ENCODE measurements around the gene NDUFB6. TPM values are rescaled to one million over a fixed set of nuclear protein-coding genes. Genes with fewer than 3 reads are reported as not detected.

NDUFB6 gene
- total RNA-seq, 1 experiment from 2014 or later: 56.0 TPM

DNA sequence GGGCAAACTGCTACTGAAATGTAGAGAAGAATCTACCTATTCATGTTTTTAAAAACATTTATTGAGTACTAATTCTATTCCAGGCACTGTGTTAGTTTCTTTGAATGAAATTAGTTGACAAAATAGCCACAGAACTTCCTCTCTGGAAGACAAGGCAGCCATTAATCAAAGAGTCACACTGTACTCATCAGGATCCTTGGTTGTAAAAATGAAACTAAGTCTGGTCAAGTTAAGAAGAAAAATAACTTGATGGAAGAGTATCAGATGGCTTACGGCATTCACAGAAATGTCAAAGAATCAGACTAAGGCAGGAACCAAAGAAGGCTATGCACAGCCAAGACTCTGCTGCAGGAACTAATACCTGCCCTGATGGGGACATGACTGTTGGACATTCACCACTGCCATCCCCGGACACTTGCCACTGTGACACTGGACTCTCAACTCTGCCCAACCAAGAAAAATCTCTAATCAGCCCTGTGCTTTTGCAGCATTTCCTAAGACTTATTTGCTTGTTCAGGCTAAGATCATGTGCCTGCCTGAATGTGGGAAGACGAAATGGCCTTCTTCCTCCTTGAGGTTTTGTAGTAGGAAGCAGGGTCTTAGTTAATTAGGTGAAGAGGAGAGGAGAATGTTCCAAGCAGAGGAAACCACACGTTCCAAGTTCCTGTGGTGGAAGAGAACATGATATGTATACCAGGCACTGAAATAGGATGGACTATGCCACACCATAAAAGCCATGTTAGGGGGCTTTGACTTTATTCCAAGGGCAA lies 23.3 kb upstream of the NDUFB6 start:
- no peak overlapping the region for H3K4me3 Mint-ChIP-seq
- POLR2A ChIA-PET: no interaction called here
- peaks cover 9% of the 10 kb centered on the region for H3K9me3 Mint-ChIP-seq
- CTCF ChIA-PET: no interaction called here
- H3K27ac Mint-ChIP-seq: no peak overlapping the region
- no peaks in the 10 kb centered on the region for H3K4me1 Mint-ChIP-seq
- H3K27me3 Mint-ChIP-seq (ENCODE audit: low read depth): peaks cover 3% of the 10 kb centered on the region; the same call in 1 of the 2 replicates
- DNase-seq (ENCODE audit: low spot score) (no peak), ATAC-seq (no peak)
- TF ChIP-seq CBFB (CRISPR knock-in tag; IDR thresholded peaks at IDR 0.05; ENCODE audit: low read depth) (no peak), ZNF416 (CRISPR knock-in tag; IDR thresholded peaks at IDR 0.05) (no peak), TEAD4 (CRISPR knock-in tag; IDR thresholded peaks at IDR 0.05) (no peak), ZBTB21 (CRISPR knock-in tag; IDR thresholded peaks at IDR 0.05; ENCODE audit: borderline replicate concordance) (no peak)
- TF ChIP-seq, protein P1, sequence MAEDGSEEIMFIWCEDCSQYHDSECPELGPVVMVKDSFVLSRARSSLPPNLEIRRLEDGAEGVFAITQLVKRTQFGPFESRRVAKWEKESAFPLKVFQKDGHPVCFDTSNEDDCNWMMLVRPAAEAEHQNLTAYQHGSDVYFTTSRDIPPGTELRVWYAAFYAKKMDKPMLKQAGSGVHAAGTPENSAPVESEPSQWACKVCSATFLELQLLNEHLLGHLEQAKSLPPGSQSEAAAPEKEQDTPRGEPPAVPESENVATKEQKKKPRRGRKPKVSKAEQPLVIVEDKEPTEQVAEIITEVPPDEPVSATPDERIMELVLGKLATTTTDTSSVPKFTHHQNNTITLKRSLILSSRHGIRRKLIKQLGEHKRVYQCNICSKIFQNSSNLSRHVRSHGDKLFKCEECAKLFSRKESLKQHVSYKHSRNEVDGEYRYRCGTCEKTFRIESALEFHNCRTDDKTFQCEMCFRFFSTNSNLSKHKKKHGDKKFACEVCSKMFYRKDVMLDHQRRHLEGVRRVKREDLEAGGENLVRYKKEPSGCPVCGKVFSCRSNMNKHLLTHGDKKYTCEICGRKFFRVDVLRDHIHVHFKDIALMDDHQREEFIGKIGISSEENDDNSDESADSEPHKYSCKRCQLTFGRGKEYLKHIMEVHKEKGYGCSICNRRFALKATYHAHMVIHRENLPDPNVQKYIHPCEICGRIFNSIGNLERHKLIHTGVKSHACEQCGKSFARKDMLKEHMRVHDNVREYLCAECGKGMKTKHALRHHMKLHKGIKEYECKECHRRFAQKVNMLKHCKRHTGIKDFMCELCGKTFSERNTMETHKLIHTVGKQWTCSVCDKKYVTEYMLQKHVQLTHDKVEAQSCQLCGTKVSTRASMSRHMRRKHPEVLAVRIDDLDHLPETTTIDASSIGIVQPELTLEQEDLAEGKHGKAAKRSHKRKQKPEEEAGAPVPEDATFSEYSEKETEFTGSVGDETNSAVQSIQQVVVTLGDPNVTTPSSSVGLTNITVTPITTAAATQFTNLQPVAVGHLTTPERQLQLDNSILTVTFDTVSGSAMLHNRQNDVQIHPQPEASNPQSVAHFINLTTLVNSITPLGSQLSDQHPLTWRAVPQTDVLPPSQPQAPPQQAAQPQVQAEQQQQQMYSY (CRISPR knock-in tag; IDR thresholded peaks at IDR 0.05): no peak
- no peaks in the 10 kb centered on the region for H3K36me3 Mint-ChIP-seq

DNA sequence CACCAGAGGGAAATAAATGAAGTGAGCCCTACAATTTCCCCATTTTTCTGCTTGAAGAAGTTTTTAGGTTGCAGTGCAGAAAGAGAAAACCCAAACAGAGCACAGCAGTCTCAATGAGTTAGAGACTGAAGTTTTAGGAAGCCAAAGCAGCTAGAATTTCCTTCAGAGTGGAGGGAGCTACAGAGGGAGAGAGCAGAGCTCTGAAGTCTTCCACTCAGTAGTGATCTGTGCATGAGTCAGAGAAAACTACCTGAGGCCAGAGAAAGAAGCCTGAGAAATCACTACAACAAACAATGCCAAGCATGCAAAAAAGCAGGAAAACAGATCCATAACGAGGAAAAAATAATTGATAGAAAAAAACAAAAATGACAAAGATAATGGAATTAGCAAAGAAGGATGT lies 17.9 kb upstream of the NDUFB6 start:
- ATAC-seq (no peak), DNase-seq (ENCODE audit: low spot score) (no peak)
- ChIA-PET CTCF (interaction anchor here (1.2 kb wide), 1 partner anchor 9 kb away, joined by 4 read pairs; no protein-coding TSS in a partner anchor), POLR2A (no interaction called here)
- Mint-ChIP-seq H3K9me3 (peaks cover 4% of the 10 kb centered on the region), H3K36me3 (no peaks in the 10 kb centered on the region), H3K27ac (no peak overlapping the region), H3K4me3 (no peak overlapping the region), H3K4me1 (no peaks in the 10 kb centered on the region), H3K27me3 (ENCODE audit: low read depth) (peaks cover 4% of the 10 kb centered on the region; the same call in 1 of the 2 replicates)
- no peak for TF ChIP-seq FOXK1 (CRISPR knock-in tag; IDR thresholded peaks at IDR 0.05)
- TF ChIP-seq, protein P2, sequence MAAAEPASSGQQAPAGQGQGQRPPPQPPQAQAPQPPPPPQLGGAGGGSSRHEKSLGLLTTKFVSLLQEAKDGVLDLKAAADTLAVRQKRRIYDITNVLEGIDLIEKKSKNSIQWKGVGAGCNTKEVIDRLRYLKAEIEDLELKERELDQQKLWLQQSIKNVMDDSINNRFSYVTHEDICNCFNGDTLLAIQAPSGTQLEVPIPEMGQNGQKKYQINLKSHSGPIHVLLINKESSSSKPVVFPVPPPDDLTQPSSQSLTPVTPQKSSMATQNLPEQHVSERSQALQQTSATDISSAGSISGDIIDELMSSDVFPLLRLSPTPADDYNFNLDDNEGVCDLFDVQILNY (CRISPR knock-in tag; IDR thresholded peaks at IDR 0.05): no peak
- TF ChIP-seq, protein P3, sequence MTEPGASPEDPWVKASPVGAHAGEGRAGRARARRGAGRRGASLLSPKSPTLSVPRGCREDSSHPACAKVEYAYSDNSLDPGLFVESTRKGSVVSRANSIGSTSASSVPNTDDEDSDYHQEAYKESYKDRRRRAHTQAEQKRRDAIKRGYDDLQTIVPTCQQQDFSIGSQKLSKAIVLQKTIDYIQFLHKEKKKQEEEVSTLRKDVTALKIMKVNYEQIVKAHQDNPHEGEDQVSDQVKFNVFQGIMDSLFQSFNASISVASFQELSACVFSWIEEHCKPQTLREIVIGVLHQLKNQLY (CRISPR knock-in tag; IDR thresholded peaks at IDR 0.05): no peak
- TF ChIP-seq GTF2I (CRISPR knock-in tag; conservative IDR thresholded peaks at IDR 0.05): no peak
- TF ChIP-seq ETV6 (CRISPR knock-in tag; IDR thresholded peaks at IDR 0.05): no peak
- TF ChIP-seq MYBL2 (CRISPR knock-in tag; IDR thresholded peaks at IDR 0.05): no peak
- TF ChIP-seq, protein P4, sequence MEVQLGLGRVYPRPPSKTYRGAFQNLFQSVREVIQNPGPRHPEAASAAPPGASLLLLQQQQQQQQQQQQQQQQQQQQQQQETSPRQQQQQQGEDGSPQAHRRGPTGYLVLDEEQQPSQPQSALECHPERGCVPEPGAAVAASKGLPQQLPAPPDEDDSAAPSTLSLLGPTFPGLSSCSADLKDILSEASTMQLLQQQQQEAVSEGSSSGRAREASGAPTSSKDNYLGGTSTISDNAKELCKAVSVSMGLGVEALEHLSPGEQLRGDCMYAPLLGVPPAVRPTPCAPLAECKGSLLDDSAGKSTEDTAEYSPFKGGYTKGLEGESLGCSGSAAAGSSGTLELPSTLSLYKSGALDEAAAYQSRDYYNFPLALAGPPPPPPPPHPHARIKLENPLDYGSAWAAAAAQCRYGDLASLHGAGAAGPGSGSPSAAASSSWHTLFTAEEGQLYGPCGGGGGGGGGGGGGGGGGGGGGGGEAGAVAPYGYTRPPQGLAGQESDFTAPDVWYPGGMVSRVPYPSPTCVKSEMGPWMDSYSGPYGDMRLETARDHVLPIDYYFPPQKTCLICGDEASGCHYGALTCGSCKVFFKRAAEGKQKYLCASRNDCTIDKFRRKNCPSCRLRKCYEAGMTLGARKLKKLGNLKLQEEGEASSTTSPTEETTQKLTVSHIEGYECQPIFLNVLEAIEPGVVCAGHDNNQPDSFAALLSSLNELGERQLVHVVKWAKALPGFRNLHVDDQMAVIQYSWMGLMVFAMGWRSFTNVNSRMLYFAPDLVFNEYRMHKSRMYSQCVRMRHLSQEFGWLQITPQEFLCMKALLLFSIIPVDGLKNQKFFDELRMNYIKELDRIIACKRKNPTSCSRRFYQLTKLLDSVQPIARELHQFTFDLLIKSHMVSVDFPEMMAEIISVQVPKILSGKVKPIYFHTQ (CRISPR knock-in tag; IDR thresholded peaks at IDR 0.05): no peak
- TF ChIP-seq JAZF1 (CRISPR knock-in tag; IDR thresholded peaks at IDR 0.05): no peak
- TF ChIP-seq, protein P5, sequence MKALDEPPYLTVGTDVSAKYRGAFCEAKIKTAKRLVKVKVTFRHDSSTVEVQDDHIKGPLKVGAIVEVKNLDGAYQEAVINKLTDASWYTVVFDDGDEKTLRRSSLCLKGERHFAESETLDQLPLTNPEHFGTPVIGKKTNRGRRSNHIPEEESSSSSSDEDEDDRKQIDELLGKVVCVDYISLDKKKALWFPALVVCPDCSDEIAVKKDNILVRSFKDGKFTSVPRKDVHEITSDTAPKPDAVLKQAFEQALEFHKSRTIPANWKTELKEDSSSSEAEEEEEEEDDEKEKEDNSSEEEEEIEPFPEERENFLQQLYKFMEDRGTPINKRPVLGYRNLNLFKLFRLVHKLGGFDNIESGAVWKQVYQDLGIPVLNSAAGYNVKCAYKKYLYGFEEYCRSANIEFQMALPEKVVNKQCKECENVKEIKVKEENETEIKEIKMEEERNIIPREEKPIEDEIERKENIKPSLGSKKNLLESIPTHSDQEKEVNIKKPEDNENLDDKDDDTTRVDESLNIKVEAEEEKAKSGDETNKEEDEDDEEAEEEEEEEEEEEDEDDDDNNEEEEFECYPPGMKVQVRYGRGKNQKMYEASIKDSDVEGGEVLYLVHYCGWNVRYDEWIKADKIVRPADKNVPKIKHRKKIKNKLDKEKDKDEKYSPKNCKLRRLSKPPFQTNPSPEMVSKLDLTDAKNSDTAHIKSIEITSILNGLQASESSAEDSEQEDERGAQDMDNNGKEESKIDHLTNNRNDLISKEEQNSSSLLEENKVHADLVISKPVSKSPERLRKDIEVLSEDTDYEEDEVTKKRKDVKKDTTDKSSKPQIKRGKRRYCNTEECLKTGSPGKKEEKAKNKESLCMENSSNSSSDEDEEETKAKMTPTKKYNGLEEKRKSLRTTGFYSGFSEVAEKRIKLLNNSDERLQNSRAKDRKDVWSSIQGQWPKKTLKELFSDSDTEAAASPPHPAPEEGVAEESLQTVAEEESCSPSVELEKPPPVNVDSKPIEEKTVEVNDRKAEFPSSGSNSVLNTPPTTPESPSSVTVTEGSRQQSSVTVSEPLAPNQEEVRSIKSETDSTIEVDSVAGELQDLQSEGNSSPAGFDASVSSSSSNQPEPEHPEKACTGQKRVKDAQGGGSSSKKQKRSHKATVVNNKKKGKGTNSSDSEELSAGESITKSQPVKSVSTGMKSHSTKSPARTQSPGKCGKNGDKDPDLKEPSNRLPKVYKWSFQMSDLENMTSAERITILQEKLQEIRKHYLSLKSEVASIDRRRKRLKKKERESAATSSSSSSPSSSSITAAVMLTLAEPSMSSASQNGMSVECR (CRISPR knock-in tag; IDR thresholded peaks at IDR 0.05; ENCODE audit: borderline replicate concordance): no peak
- no peak for TF ChIP-seq TCF7 (CRISPR knock-in tag; IDR thresholded peaks at IDR 0.05; ENCODE audit: low read depth)
- TF ChIP-seq FOXJ3 (CRISPR knock-in tag; IDR thresholded peaks at IDR 0.05; ENCODE audit: borderline replicate concordance): no peak
- TF ChIP-seq TEAD1 (CRISPR knock-in tag; IDR thresholded peaks at IDR 0.05): no peak
- TF ChIP-seq, protein P6, sequence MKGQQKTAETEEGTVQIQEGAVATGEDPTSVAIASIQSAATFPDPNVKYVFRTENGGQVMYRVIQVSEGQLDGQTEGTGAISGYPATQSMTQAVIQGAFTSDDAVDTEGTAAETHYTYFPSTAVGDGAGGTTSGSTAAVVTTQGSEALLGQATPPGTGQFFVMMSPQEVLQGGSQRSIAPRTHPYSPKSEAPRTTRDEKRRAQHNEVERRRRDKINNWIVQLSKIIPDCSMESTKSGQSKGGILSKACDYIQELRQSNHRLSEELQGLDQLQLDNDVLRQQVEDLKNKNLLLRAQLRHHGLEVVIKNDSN (CRISPR knock-in tag; IDR thresholded peaks at IDR 0.05): no peak
- TF ChIP-seq, protein P7, sequence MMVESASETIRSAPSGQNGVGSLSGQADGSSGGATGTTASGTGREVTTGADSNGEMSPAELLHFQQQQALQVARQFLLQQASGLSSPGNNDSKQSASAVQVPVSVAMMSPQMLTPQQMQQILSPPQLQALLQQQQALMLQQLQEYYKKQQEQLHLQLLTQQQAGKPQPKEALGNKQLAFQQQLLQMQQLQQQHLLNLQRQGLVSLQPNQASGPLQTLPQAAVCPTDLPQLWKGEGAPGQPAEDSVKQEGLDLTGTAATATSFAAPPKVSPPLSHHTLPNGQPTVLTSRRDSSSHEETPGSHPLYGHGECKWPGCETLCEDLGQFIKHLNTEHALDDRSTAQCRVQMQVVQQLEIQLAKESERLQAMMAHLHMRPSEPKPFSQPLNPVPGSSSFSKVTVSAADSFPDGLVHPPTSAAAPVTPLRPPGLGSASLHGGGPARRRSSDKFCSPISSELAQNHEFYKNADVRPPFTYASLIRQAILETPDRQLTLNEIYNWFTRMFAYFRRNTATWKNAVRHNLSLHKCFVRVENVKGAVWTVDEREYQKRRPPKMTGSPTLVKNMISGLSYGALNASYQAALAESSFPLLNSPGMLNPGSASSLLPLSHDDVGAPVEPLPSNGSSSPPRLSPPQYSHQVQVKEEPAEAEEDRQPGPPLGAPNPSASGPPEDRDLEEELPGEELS (CRISPR knock-in tag; IDR thresholded peaks at IDR 0.05): no peak

All from WTC11 (cell line).